ENCODE results near the gene BCL10.

DNA sequence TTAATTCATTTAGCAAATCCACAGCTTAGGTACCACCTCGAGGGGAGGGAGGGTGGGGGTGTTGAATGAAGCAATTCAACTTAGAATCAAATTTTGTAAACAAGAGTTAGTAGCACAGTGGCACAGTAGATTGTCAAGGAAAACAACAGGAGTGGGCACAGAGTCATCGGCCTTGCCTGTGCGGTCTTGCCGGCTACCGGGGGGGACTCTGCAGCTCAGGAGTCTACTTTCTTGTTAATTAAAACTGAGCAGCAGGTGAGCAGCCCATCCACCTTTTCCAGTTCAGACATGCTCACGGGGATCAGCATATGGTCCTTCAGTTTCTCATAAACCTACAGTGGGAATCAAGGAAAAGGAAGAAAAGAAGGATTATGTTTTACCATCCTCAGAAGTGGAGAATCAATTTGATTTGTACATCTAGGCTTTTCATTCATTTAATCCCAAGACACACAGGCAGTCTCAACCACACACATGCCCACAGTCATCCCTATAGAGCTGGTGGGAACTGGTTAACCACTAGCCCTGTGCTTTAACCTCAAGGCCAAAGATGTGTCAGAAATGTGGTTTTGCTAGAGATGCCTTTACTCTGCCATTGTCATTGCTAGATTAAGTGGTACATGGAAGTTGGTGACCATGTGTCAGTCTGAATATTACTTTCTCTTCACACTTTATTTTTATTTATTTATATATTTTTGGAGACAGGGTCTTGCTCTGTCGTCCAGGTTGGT, 45.0 kb upstream of the BCL10 start:
- TF ChIP-seq, protein P1, sequence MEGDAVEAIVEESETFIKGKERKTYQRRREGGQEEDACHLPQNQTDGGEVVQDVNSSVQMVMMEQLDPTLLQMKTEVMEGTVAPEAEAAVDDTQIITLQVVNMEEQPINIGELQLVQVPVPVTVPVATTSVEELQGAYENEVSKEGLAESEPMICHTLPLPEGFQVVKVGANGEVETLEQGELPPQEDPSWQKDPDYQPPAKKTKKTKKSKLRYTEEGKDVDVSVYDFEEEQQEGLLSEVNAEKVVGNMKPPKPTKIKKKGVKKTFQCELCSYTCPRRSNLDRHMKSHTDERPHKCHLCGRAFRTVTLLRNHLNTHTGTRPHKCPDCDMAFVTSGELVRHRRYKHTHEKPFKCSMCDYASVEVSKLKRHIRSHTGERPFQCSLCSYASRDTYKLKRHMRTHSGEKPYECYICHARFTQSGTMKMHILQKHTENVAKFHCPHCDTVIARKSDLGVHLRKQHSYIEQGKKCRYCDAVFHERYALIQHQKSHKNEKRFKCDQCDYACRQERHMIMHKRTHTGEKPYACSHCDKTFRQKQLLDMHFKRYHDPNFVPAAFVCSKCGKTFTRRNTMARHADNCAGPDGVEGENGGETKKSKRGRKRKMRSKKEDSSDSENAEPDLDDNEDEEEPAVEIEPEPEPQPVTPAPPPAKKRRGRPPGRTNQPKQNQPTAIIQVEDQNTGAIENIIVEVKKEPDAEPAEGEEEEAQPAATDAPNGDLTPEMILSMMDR (IDR thresholded peaks at IDR 0.05; ENCODE audit: control extremely low read depth in 1 of 3, insufficient read depth in 1 of 3, low read depth in 1 of 3, low read length in 3 of 3), result no peak
- TF ChIP-seq SUZ12 (IDR thresholded peaks at IDR 0.05; ENCODE audit: low read length) (no peak), SP1 (IDR thresholded peaks at IDR 0.05; ENCODE audit: low read depth, low read length) (no peak), ZNF274 (IDR thresholded peaks at IDR 0.05; ENCODE audit: borderline replicate concordance, extremely low read depth, low read length) (no peak)

All from H1 (cell line).